ENCODE measurements around the gene OR13A1. TPM values are rescaled to one million over a fixed set of nuclear protein-coding genes. Genes with fewer than 3 reads are reported as not detected.
"Not testable (repeated sequence)": the region's sequence is repeated elsewhere in the genome, so short reads cannot be mapped to it uniquely, and the experiment has no call there.

OR13A1 gene, protein sequence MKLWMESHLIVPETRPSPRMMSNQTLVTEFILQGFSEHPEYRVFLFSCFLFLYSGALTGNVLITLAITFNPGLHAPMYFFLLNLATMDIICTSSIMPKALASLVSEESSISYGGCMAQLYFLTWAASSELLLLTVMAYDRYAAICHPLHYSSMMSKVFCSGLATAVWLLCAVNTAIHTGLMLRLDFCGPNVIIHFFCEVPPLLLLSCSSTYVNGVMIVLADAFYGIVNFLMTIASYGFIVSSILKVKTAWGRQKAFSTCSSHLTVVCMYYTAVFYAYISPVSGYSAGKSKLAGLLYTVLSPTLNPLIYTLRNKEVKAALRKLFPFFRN
- total RNA-seq (2021) = 0.13 and 0.15 TPM in 2 replicates
- long read RNA-seq, partial matches to known transcripts = 0 of 1 reads
- long read RNA-seq, other reads (novel, unspliced or antisense) = 1 of 1 reads

DNA sequence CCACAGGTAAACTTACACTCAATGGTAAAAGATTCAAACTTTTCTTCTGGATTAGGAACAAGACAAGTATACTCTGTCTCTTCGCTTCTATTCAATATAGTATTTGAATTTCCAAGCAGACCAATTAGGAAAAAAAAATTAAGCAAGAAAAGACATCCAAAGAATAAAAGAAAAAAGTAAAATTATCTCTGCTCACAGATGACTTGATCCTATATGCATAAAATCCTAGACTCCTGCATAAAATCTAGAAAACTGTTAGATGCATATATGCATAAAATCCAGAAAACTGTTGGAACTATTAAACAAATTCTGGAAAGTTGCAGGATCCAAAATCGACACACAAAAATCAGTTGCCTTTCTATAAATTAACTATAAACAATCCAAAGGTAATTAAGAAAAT is at the start of gene OR13A1:
Gene OR13A1, minus strand, starts transcription at position 101 of the 400 bp plus-strand sequence. CDS start 11,186 bp downstream, outside the sequence.
- H3K79me1 ChIP-seq (ENCODE audit: insufficient read depth, low read depth, low read length, poor library complexity, severe bottlenecking) = no peaks in the 10 kb centered on the region
- no peaks in the 10 kb centered on the region for H3K79me2 ChIP-seq (ENCODE audit: insufficient read depth, low read length)

GRCh38 chr10:45361983-45362799 is 46.8 kb upstream of the OR13A1 start:
- not testable (repeated sequence) for H3K4ac ChIP-seq (ENCODE audit: low read depth, low read length); H3K4me1 ChIP-seq (ENCODE audit: insufficient read depth, low read length); H3T11ph ChIP-seq (ENCODE audit: low read length); H2BK20ac ChIP-seq (ENCODE audit: low read depth, low read length, poor library complexity, severe bottlenecking); H3K9me3 Mint-ChIP-seq; H3K36me3 Mint-ChIP-seq (ENCODE audit: insufficient read depth in 1 of 3, low read depth in 3 of 3); H3K56ac ChIP-seq (ENCODE audit: insufficient read length, low read depth, low read length); H3K23ac ChIP-seq (ENCODE audit: insufficient read length, low read depth, low read length); H3K27me3 ChIP-seq (ENCODE audit: insufficient read depth, low read length); H2BK12ac ChIP-seq (ENCODE audit: insufficient read length, low read depth, low read length); H3K23me2 ChIP-seq (ENCODE audit: insufficient read length, low read depth, low read length, poor library complexity, severe bottlenecking); H2BK5ac ChIP-seq (ENCODE audit: insufficient read length, low read length); H2AFZ ChIP-seq (ENCODE audit: low read length); H3K14ac ChIP-seq (ENCODE audit: insufficient read depth, low read length); H4K5ac ChIP-seq (ENCODE audit: insufficient read length, low read depth, low read length); H3K9ac ChIP-seq (ENCODE audit: extremely low read depth, insufficient read length, low read length); H3K9me3 ChIP-seq (ENCODE audit: control insufficient read depth, low read depth, low read length); H4K8ac ChIP-seq (replicated peaks; ENCODE audit: insufficient read length, low read depth, low read length); H2BK15ac ChIP-seq (ENCODE audit: low read depth, low read length); H4K91ac ChIP-seq (ENCODE audit: insufficient read length, low read depth, low read length); H2BK120ac ChIP-seq (ENCODE audit: low read depth, low read length, poor library complexity, severe bottlenecking); H3K79me2 ChIP-seq (ENCODE audit: insufficient read depth, low read length); H3K27ac ChIP-seq (ENCODE audit: insufficient read length, low read depth, low read length); H3K27ac Mint-ChIP-seq; H4K20me1 ChIP-seq (ENCODE audit: control insufficient read depth, insufficient read depth, insufficient read length); H2AK5ac ChIP-seq (ENCODE audit: insufficient read length, low read length); H3K18ac ChIP-seq (ENCODE audit: insufficient read length, low read depth, low read length); H3K79me1 ChIP-seq (ENCODE audit: insufficient read depth, low read depth, low read length, poor library complexity, severe bottlenecking)
- Mint-ChIP-seq H3K4me1 (peaks cover 26 to 31% of the 10 kb centered on the region in 2 experiments), H3K4me3 (peak overlapping the region; percentile 75 to 84), H3K27me3 (ENCODE audit: low read depth) (peaks cover 32% of the 10 kb centered on the region)
- WGBS (ENCODE audit: extremely low coverage, insufficient read length, low lambda C conversion rate) = no CpG with 5 or more reads among the region's 18 CpGs
- H3K4me2 ChIP-seq (ENCODE audit: insufficient read depth, insufficient read length, low read length) = peak overlapping the region; percentile 62
- DNase-seq = peak; percentile 51

More for the DNA sequence above, at the start of gene OR13A1:
- Histone ChIP-seq H3K23ac (ENCODE audit: insufficient read length, low read depth, low read length) (no peak within 1 kb of the TSS), H2BK120ac (ENCODE audit: low read depth, low read length, poor library complexity, severe bottlenecking) (no peak within 1 kb of the TSS), H3K4me1 (ENCODE audit: insufficient read depth, low read length) (no peaks in the 10 kb centered on the region), H3K18ac (ENCODE audit: insufficient read length, low read depth, low read length) (no peak within 1 kb of the TSS), H3K56ac (ENCODE audit: insufficient read length, low read depth, low read length) (no peak within 1 kb of the TSS), H2AK5ac (ENCODE audit: insufficient read length, low read length) (no peak within 1 kb of the TSS), H2BK5ac (ENCODE audit: insufficient read length, low read length) (no peak within 1 kb of the TSS), H3K23me2 (ENCODE audit: insufficient read length, low read depth, low read length, poor library complexity, severe bottlenecking) (no peaks in the 10 kb centered on the region), H4K20me1 (ENCODE audit: control insufficient read depth, insufficient read depth, insufficient read length) (no peaks in the 10 kb centered on the region), H3K9ac (ENCODE audit: extremely low read depth, insufficient read length, low read length) (no peak within 1 kb of the TSS), H2AFZ (ENCODE audit: low read length) (no peak within 1 kb of the TSS), H2BK12ac (ENCODE audit: insufficient read length, low read depth, low read length) (no peak within 1 kb of the TSS), H2BK20ac (ENCODE audit: low read depth, low read length, poor library complexity, severe bottlenecking) (no peak within 1 kb of the TSS), H4K5ac (ENCODE audit: insufficient read length, low read depth, low read length) (no peak within 1 kb of the TSS), H3K14ac (ENCODE audit: insufficient read depth, low read length) (no peak within 1 kb of the TSS), H3K9me3 (ENCODE audit: control insufficient read depth, low read depth, low read length) (no peaks in the 10 kb centered on the region), H4K91ac (ENCODE audit: insufficient read length, low read depth, low read length) (no peak within 1 kb of the TSS), H3K27ac (ENCODE audit: insufficient read length, low read depth, low read length) (no peak within 1 kb of the TSS), H3K27me3 (ENCODE audit: insufficient read depth, low read length) (no peaks in the 10 kb centered on the region), H3T11ph (ENCODE audit: low read length) (no peak within 1 kb of the TSS), H3K4me2 (ENCODE audit: insufficient read depth, insufficient read length, low read length) (no peak within 1 kb of the TSS), H2BK15ac (ENCODE audit: low read depth, low read length) (no peak within 1 kb of the TSS), H4K8ac (replicated peaks; ENCODE audit: insufficient read length, low read depth, low read length) (no peak within 1 kb of the TSS), H3K4ac (ENCODE audit: low read depth, low read length) (no peak within 1 kb of the TSS)
- H3K27me3 Mint-ChIP-seq (ENCODE audit: low read depth) = no peaks in the 10 kb centered on the region; the same call in 1 of the 2 replicates
- TF ChIP-seq, protein P1, sequence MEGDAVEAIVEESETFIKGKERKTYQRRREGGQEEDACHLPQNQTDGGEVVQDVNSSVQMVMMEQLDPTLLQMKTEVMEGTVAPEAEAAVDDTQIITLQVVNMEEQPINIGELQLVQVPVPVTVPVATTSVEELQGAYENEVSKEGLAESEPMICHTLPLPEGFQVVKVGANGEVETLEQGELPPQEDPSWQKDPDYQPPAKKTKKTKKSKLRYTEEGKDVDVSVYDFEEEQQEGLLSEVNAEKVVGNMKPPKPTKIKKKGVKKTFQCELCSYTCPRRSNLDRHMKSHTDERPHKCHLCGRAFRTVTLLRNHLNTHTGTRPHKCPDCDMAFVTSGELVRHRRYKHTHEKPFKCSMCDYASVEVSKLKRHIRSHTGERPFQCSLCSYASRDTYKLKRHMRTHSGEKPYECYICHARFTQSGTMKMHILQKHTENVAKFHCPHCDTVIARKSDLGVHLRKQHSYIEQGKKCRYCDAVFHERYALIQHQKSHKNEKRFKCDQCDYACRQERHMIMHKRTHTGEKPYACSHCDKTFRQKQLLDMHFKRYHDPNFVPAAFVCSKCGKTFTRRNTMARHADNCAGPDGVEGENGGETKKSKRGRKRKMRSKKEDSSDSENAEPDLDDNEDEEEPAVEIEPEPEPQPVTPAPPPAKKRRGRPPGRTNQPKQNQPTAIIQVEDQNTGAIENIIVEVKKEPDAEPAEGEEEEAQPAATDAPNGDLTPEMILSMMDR (conservative IDR thresholded peaks at IDR 0.05) = no peak
- no peak within 1 kb of the TSS for H3K27ac Mint-ChIP-seq
- no peak for DNase-seq
- H3K4me3 Mint-ChIP-seq = no peak within 1 kb of the TSS
- H3K9me3 Mint-ChIP-seq = peaks cover 19 to 26% of the 10 kb centered on the region in 2 experiments
- no CpG with 5 or more reads among the region's 2 CpGs for WGBS (ENCODE audit: extremely low coverage, insufficient read length, low lambda C conversion rate)
- no peaks in the 10 kb centered on the region for H3K4me1 Mint-ChIP-seq
- H3K36me3 Mint-ChIP-seq (ENCODE audit: insufficient read depth in 1 of 3, low read depth in 3 of 3) = peaks cover 0 to 9% (median 0%) of the 10 kb centered on the region in 3 experiments; a peak in 2 of 7 replicates
